IMR-90 (cell line): Measurements from ENCODE around the gene TANGO6. TPM values are rescaled to one million over a fixed set of nuclear protein-coding genes. Genes with fewer than 3 reads are reported as not detected.

Source experiments
- ATAC-seq: fragments of 200-7000 bp; cut with Tn5 transposase; 2 replicates; pipeline ENCODE4 v1.9.1; 2020; ENCODE audit warnings: low read depth, mild to moderate bottlenecking, moderate library complexity
- BruUV-seq: library from RNA; stranded (reverse); fragments of 400-500 nt; replicated peaks from 2 replicates; lab custom pipeline; 2021; lab: Mats Ljungman, UMichigan
- CTCF ChIA-PET: fragments of 300-600 bp; formaldehyde crosslinking; extraction: SDS; loops from one replicate; lab custom pipeline; 2021; ENCODE audit warnings: antibody characterized with exemption; lab: Yijun Ruan, JAX
- POLR2A ChIA-PET: fragments of 300-600 bp; sonication (Branson Sonifier 250); formaldehyde crosslinking; loops from one replicate; lab custom pipeline; 2022; ENCODE audit warnings: antibody characterized with exemption; ENCODE audit not compliant: unreplicated experiment; lab: Charles Lee
- DNase-seq: peaks from one replicate; pipeline ENCODE4 v3.0.0; 2013
- H2AFZ ChIP-seq: replicated peaks from 2 replicates; pipeline ENCODE3; 2013; ENCODE audit warnings: low read length, mild to moderate bottlenecking; ENCODE audit not compliant: poor library complexity
- H2AK5ac ChIP-seq: 2 replicates; pipeline ENCODE4 v1.6.1; 2013; ENCODE audit warnings: low read depth, low read length, inconsistent platforms
- H2AK9ac ChIP-seq: replicated peaks from 2 replicates; pipeline ENCODE3; 2013; ENCODE audit warnings: mild to moderate bottlenecking, low read depth, low read length, moderate library complexity; ENCODE audit not compliant: poor library complexity
- H2BK120ac ChIP-seq: 2 replicates; pipeline ENCODE4 v1.6.1; 2013; ENCODE audit warnings: low read depth, low read length, inconsistent platforms
- H2BK15ac ChIP-seq: 3 replicates; pipeline ENCODE4 v1.6.1; 2013; ENCODE audit warnings: low read depth, low read length, inconsistent platforms
- H2BK20ac ChIP-seq: 2 replicates; pipeline ENCODE4 v1.6.1; 2013; ENCODE audit warnings: low read depth, mild to moderate bottlenecking, inconsistent platforms, low read length, moderate library complexity
- H2BK5ac ChIP-seq: 2 replicates; pipeline ENCODE4 v1.6.1; 2013; ENCODE audit warnings: mild to moderate bottlenecking, low read depth, low read length, inconsistent platforms; ENCODE audit not compliant: poor library complexity, severe bottlenecking
- H3K14ac ChIP-seq: replicated peaks from 2 replicates; pipeline ENCODE4 v1.6.1; 2013; ENCODE audit warnings: low read depth, low read length, inconsistent platforms
- H3K18ac ChIP-seq: 2 replicates; pipeline ENCODE4 v1.6.1; 2013; ENCODE audit warnings: low read depth, low read length, control low read depth
- H3K23ac ChIP-seq: 2 replicates; pipeline ENCODE4 v1.6.1; 2013; ENCODE audit warnings: low read depth, low read length, inconsistent platforms
- H3K27ac ChIP-seq: 2 replicates; pipeline ENCODE4 v1.5.1; 2013; ENCODE audit warnings: mild to moderate bottlenecking, control low read depth, low read length; ENCODE audit not compliant: insufficient read depth
- H3K27me3 ChIP-seq: 2 replicates; pipeline ENCODE4 v1.6.1; 2013; ENCODE audit warnings: low read length; ENCODE audit not compliant: control insufficient read depth, insufficient read depth
- H3K36me3 ChIP-seq: 2 replicates; pipeline ENCODE4 v1.6.1; 2013; ENCODE audit warnings: low read length, mixed read lengths; ENCODE audit not compliant: control insufficient read depth, insufficient read depth
- H3K4ac ChIP-seq: 2 replicates; pipeline ENCODE4 v1.6.1; 2013; ENCODE audit warnings: low read depth, low read length, inconsistent platforms
- H3K4me1 ChIP-seq: 2 replicates; pipeline ENCODE4 v1.6.1; 2013; ENCODE audit warnings: low read length, mixed read lengths; ENCODE audit not compliant: control insufficient read depth, insufficient read depth
- H3K4me2 ChIP-seq: 2 replicates; pipeline ENCODE4 v1.6.1; 2013; ENCODE audit warnings: low read depth, mild to moderate bottlenecking, control low read depth, low read length, moderate library complexity
- H3K4me3 ChIP-seq: 2 replicates; pipeline ENCODE4 v1.5.1; 2013; ENCODE audit warnings: low read depth, mild to moderate bottlenecking, control low read depth, low read length, moderate library complexity; ENCODE audit not compliant: insufficient read depth
- H3K56ac ChIP-seq: 2 replicates; pipeline ENCODE4 v1.6.1; 2013; ENCODE audit warnings: low read length, inconsistent platforms; ENCODE audit not compliant: insufficient read depth; ENCODE audit errors: extremely low read depth
- H3K79me1 ChIP-seq, 2 experiments: 2 replicates each; pipeline ENCODE4 v1.6.1; 2013; ENCODE audit warnings: low read length in 2 of 2, inconsistent platforms in 1 of 2, low read depth in 1 of 2
- H3K9ac ChIP-seq: 2 replicates; pipeline ENCODE4 v1.6.1; 2013; ENCODE audit warnings: low read depth, low read length, control low read depth
- H3K9me1 ChIP-seq: 2 replicates; pipeline ENCODE4 v1.6.1; 2013; ENCODE audit warnings: low read length, inconsistent platforms; ENCODE audit not compliant: insufficient read depth
- H3K9me3 ChIP-seq: 2 replicates; pipeline ENCODE4 v1.6.1; 2013; ENCODE audit warnings: low read length; ENCODE audit not compliant: control insufficient read depth, insufficient read depth
- H4K20me1 ChIP-seq: 2 replicates; pipeline ENCODE4 v1.6.1; 2013; ENCODE audit warnings: low read length, inconsistent platforms; ENCODE audit not compliant: insufficient read depth
- H4K5ac ChIP-seq: 2 replicates; pipeline ENCODE4 v1.6.1; 2013; ENCODE audit warnings: mild to moderate bottlenecking, low read depth, low read length, control low read depth
- H4K8ac ChIP-seq, 2 experiments: 2 replicates each; pipeline ENCODE4 v1.6.1; 2013; ENCODE audit warnings: low read depth in 2 of 2, low read length in 2 of 2, control low read depth in 1 of 2, inconsistent platforms in 1 of 2
- H4K91ac ChIP-seq: 2 replicates; pipeline ENCODE4 v1.6.1; 2013; ENCODE audit warnings: low read depth, low read length, inconsistent platforms; ENCODE audit not compliant: insufficient read depth
- BHLHE40 ChIP-seq: fragments of 150-350 bp; IDR thresholded peaks from 2 replicates; pipeline ENCODE4 v1.6.1; 2016; ENCODE audit warnings: mild to moderate bottlenecking, low read depth, low read length
- CTCF ChIP-seq: conservative IDR thresholded peaks from 2 replicates; pipeline ENCODE4 v1.5.1; 2012; ENCODE audit warnings: mild to moderate bottlenecking, low read depth, low read length, improper control_type of control experiment
- NFE2L2 ChIP-seq: fragments of 150-350 bp; IDR thresholded peaks from 2 replicates; pipeline ENCODE4 v1.6.1; 2016; ENCODE audit warnings: low read depth, mild to moderate bottlenecking, low read length
- RAD21 ChIP-seq: IDR thresholded peaks from 2 replicates; pipeline ENCODE4 v1.6.1; 2012; ENCODE audit warnings: low read length, improper control_type of control experiment
- WGBS, 2 experiments: methylation state at CpG; one replicate each; pipeline versions ENCODE4 v1.1.5 to v1.1.7; 2013; ENCODE audit warnings: missing lambda C conversion rate in 2 of 2; ENCODE audit not compliant: insufficient read length in 1 of 2; ENCODE audit errors: extremely low coverage in 2 of 2; 5-methylcytosine and 5-hydroxymethylcytosine counted together
- dilution Hi-C: fragments of 300-500 bp; cut with HindIII; formaldehyde crosslinking; loops from one replicate; pipeline ENCODE4 v1.14.3; 2018; ENCODE audit warnings: low sequenced_read_pairs; ENCODE audit not compliant: unreplicated experiment
- in situ Hi-C: fragments of 300-500 bp; cut with MboI; formaldehyde crosslinking; loops from 3 replicates; pipeline ENCODE4 v1.14.3; 2019; ENCODE audit warnings: low sequenced_read_pairs, inconsistent platforms, mixed read lengths
- intact Hi-C: fragments of 100-400 bp; cut with micrococcal nuclease; formaldehyde crosslinking; loops from 2 replicates; pipeline ENCODE4 v1.10.0; 2022
- polyA plus RNA-seq, 3 experiments: library from polyadenylated mRNA; depleted of rRNA; stranded (reverse); fragments of >200 nt; gene quantifications; 2 replicates each; pipeline ENCODE4 v1.2.3, GENCODE V29; 2012; ENCODE audit warnings: low replicate concordance in 1 of 3
- total RNA-seq: library from RNA; depleted of rRNA; stranded (reverse); fragments of >200 nt; gene quantifications from 2 replicates; pipeline ENCODE4 v1.2.3, GENCODE V29; 2012

Gene TANGO6
- total and polyA plus RNA-seq, 2 of the 4 experiments (the other 2 are of a cell fraction): 6.7 to 22.4 TPM

- H3K9me1 ChIP-seq: no peaks in the 10 kb centered on the region
- no peak for ATAC-seq
- intact Hi-C loops: no loop called here
- H2BK5ac ChIP-seq: no peak overlapping the region
- no peaks in the 10 kb centered on the region for H3K4me1 ChIP-seq
- H3K79me1 ChIP-seq: no peaks in the 10 kb centered on the region
- no peak overlapping the region for H2AK5ac ChIP-seq
- in situ Hi-C loops: no loop called here
- H3K27ac ChIP-seq: no peak overlapping the region
- H3K23ac ChIP-seq: no peak overlapping the region
- no peak overlapping the region for H3K9ac ChIP-seq
- no peak overlapping the region for H2BK15ac ChIP-seq
- no peak for DNase-seq
- no peaks in the 10 kb centered on the region for H3K27me3 ChIP-seq
- H2BK120ac ChIP-seq: no peak overlapping the region
- no peak overlapping the region for H2BK20ac ChIP-seq
- no peak overlapping the region for H3K4me3 ChIP-seq
- CTCF ChIA-PET: no interaction called here
- H3K14ac ChIP-seq: no peak overlapping the region
- no peak overlapping the region for H2AK9ac ChIP-seq
- TF ChIP-seq NFE2L2 (no peak), CTCF (no peak), BHLHE40 (no peak), RAD21 (no peak)
- H4K5ac ChIP-seq: no peak overlapping the region
- no peaks in the 10 kb centered on the region for H4K20me1 ChIP-seq
- POLR2A ChIA-PET: no interaction called here
- H4K91ac ChIP-seq: no peak overlapping the region
- no peak overlapping the region for H3K56ac ChIP-seq
- no TSS peak for BruUV-seq
- no peak overlapping the region for H3K18ac ChIP-seq
- H3K4me2 ChIP-seq: no peak overlapping the region
- WGBS, 2 experiments: 100% methylated on average over 1 of the region's 7 CpGs; no CpG with 5 or more reads in 1 of the 2 experiments
- no peak overlapping the region for H4K8ac ChIP-seq
- no peak overlapping the region for H3K4ac ChIP-seq
- peaks cover 12% of the 10 kb centered on the region for H3K36me3 ChIP-seq
- dilution Hi-C loops: no loop called here
- no peak overlapping the region for H2AFZ ChIP-seq
- H3K9me3 ChIP-seq: no peaks in the 10 kb centered on the region
These were observed 30.5 kb downstream of the TANGO6 start for GRCh38 chr16:68873635-68874471.
